Measurements from ENCODE around the gene EXOSC7.
A peak's percentile ranks its signal among the peaks of the same experiment; 100 is the strongest.
"Not testable (repeated sequence)": the region's sequence is repeated elsewhere in the genome, so short reads cannot be mapped to it uniquely, and the experiment has no call there.

The EXOSC7 gene

DNA sequence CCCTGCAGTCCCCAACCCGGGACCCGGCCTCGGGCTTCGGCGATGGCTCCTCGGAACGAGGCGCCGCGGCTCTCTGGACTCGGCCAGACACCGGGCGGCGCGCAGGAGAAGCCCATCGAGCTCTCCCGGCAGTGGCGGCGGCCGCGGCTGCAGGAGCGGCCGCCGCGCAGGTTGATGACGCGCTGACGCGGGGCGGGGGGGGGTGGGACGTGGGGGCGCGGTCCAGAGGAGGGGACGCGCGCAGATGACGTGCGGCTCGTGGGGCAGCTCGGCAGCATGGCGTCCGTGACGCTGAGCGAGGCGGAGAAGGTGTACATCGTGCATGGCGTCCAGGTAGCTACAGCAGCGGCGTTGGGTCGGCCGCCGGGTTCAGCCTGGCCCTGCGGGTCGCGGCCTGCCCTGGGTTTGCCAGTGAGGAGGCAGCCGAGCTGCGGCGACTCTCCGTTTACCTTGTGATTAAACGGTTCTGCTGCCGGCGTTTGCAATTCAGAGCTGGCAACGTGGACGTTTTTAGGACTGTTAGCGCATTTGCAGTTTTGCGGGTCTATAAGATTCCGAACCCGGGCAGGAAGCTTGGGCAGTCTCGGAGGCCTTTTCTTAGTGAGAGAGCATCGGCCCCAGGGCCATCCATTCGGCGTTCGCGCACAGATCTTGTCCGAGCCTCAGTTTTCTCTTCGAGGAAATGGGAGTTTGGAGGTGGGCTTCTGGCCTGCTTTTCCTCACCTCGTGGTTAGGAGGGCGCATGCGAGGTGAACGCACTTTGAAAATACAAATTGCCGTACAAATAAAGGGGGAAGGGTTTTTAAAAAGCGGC, at the start of gene EXOSC7, which contains the start of gene ZDHHC3:
TSS of gene EXOSC7 (plus strand) at position 243 of the 814 bp plus-strand sequence. CDS start at position 277, 34 bp downstream.
TSS of gene ZDHHC3 (minus strand) at position 173 of the 814 bp plus-strand sequence. CDS start 16,738 bp downstream, outside the sequence.
- peak; percentile 92 for DNase-seq

DNA sequence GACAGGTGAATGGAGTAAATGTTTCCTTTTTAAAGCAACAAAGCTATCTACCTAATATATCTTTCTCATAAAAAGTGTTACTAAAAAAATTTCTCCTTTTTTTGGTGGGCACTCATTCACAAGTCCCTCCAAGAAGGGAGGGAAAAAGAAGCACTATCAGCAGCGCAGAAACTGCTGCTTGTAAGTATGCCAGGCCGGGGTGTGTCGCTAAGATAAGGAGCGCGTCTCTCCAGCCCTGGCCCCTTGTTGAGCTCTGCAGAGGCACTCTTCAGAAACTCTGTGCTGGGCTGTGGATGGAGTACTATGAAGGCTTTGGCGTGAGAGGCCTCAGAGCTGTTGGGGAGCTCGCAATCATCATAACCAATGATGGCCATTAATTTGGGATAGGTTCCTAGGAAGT, 49.1 kb upstream of the EXOSC7 start:
- DNase-seq, result no peak

DNA sequence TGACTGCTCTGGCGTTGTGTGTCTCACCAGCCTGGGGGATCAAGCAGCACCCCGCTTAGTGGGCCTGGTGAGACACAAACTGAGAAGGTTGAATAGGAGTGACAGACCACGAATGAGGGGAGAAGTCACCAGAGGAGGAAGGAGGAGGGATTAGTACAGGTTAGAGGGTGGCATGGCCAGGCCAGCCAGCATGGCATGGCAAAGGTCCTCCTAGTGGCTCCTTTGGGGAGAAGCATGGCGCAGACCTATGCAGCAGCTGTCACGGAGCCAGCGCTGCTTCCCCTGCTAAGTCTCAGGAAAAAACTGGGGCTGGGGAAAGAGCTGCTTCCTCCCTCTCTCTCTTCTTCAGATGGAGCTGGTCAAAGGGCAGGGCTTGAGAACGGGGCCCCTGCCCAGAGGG, 48.7 kb upstream of the EXOSC7 start:
- no peak for DNase-seq

- DNase-seq, result no peak
These were observed 46.3 kb upstream of the EXOSC7 start for GRCh38 chr3:44929782-44930181.

DNA sequence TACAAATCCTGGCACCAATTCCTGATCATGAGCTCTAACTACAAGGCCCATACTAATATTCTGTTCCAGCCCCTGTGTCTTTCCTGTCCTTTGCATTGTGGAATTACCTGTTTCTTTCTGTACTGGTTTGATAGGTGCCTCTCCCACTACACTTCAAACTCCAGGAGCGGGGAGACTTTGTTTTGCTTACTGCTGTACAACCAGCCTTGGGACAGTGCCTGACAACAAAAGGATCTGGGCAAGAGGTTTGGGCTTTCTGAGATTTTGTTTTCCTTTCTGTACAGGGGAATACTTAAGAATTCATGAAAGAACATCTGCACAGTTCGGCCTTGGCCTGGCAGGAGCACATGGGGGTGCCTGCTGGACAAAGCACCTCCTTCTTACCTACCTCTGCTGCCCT, 45.1 kb upstream of the EXOSC7 start:
- DNase-seq, result no peak

DNA sequence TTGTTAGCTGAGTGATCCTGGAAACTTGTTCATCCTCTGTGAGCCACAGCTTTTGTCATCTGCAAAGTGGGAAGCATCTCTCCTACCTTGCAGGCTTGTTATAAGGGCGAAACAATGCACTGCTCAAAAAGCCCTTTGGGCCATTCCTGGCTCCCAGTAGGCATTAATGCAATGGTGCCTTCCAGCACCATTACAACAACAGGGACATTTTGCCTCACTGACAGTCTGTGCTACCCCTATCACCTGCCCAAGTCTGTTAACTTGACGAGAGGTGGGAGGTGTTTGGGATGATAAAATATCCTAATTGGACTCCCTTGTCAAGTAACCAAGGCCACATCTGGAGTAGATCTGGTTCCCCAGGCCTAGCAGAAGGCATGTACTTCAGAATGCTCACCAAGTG, 44.3 kb upstream of the EXOSC7 start:
- DNase-seq, result no peak

DNA sequence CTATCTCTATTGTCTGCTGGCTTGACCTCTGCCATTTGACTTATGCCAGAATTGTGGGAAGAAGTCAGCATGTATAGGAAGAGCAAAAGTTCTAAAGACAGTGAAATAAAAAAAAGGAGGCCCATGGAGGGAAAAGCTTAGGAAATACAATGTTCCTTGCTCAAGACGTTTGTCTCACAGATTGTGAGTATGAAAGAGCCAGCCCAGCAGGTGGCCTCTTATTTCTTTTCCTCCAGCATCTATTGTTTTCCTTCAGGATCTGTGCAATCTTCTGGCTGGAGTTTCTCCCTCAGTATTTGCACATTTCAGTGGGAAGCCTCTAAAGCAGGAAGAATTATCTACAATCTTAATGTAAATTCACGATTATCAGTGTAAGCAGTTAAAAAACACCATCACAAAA, 43.8 kb upstream of the EXOSC7 start:
- DNase-seq, result no peak

DNA sequence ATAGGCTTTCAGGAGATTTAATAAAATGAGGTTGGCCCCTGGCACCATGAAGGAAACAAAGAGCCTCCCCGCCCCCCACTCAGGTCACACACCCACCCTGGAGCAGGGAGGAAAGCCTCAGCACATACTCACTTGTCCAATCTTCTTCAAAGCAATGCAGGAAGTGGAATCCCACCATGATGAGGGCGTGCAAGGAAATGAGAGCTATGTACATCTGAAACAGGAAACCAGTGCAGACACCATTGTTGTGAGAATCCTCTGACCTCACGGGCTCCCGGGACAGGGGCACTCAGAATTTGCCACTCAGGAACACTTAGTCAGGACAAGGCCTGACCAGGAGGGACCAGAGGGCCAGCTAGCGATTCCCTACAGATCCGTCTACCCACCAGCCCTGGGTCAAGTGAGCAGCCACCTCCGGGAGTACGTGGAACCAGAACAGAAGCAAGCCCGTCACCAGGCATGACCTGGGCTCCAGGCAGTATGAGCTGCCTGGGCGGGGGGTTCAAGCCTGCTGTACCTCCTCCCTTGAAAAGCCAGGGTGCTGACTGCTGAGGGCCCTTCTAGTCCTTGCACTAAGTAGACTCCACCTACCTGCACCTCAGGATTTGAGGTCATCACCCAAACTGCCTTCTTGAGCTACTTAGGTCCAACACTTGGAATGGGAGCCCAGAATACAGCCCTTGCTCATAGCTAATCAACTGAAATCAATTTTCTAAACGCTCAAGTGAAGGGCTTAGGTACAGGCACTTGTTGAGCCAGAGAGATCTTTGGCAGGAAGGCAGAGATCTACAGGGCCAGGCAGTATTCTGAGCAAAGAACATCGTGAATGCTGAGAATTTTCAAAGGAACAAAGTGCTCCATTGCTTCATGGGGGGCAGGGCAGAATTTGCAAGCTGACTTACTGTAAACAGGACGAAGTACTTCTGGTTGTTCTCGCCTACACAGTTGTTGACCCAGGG, 42.8 kb upstream of the EXOSC7 start:
- no peak for DNase-seq

GRCh38 chr3:44939581-44940036, 36.4 kb upstream of the EXOSC7 start:
- no peak for DNase-seq

DNA sequence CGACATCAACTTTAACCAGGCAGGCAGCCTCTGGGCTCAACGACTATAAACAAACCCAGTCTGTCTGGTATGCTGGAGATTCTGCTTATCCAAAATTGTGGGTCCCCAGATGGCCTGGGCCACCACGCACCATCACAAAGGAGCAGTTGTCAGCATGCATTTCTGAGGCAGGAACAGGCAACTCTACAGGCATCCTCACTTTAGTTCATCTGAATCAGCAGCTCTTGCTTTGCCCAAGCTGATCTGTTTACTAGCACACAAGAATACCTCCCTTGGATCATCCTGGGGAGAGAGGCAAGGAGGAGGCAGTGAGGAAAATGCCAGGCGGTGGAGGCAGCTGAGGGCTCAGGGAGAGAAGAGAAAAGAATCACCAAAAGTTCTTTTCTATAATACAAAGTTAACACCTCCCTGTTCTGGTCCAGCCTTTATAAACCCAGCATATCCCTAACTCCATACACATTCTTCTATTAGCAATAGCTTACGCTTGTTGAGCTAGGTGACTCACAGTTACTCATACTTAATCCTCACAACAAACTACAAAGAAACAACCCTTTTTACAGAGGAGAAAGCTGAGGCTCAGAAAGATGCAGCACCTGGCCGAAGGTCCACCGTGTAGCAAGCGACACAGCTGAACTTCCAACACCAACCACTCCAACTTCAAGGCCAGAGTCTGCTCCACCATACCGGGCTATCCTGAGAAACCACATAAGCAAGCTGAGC, 33.7 kb upstream of the EXOSC7 start:
- no peak for DNase-seq

DNA sequence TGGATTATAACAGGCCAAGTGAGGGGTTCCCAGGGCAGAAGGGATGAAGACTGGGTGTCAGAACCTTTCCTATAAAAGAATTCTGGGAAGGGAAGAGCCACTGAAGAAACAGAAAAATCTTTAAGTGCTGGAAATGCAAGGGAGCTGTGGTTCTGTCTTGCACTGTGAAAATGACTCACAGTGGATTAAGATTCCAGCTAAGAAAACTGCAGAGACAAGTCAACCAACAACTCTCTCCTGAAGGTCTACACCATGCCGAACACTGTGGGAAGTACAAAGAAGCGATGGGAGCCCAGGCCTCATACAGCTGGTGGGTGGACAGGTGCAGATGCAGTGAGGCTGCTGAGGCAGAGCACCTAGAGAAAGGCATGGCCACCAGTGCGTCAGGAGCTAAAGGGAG, 27.8 kb upstream of the EXOSC7 start:
- no peak for DNase-seq

DNA sequence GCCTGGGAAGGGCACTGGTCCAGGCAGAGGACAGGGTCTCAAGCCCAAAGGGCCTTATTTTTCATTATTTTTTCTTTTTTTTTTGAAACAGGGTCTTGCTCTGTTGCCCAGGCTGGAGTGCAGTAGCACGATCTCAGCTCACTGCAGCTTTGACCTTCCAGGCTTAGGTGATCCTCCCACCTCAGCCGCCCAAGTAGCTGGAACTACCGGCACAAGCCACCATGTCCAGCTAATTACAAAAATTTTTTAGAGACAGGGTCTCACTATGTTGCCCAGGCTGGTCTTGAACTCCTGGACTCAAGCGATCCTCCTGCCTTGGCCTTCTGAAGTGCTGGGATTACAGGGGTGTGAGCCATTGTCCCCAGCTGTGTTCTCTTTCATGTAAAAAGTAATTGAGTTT, 26.3 kb upstream of the EXOSC7 start:
- DNase-seq, result not testable (repeated sequence)

GRCh38 chr3:44950275-44950734, 25.7 kb upstream of the EXOSC7 start:
- DNase-seq, result no peak

- no peak for DNase-seq
These were observed 23.4 kb upstream of the EXOSC7 start for GRCh38 chr3:44952689-44953088.

- no peak for DNase-seq
These were observed 21.7 kb upstream of the EXOSC7 start for GRCh38 chr3:44954304-44954703.

DNA sequence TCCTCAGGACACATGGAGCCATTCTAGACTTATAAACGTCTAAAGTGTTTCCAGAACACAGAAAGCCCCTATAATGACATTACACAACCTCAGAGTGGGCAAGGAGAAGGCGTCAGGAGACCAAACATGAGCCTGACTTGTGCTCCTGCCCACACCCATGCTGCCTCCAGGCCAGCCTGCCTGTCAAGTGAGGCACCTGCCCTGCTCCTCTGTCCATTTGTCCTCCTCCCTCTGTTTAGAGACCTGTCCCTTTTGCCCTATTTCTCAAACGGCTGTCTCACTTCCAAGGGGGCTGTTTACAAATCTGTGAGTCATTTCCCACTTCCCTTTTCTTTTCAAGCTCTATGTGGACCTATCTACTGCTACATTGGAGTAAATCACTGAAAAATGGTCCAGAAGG, 21.1 kb upstream of the EXOSC7 start:
- peak; percentile 60 for DNase-seq

DNA sequence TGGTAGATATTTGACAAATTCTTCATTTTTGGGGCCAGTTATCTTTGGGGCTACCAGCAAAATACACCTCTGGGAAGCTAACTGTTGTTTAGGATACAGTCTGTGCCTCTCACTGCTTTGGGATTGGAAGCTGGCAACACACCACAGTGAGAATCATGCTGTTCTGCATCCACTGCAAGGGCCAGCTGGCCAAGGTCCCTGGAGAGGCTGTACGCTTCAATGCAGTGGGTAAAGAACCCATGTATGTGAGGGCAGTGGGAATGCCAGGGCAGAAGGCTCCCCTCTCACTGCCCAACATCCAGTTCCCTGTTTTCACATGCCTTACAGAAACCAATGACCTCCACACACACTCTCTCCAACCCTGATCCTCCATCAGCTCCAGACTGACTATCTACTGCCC, 20.1 kb upstream of the EXOSC7 start:
- no peak for DNase-seq

DNA sequence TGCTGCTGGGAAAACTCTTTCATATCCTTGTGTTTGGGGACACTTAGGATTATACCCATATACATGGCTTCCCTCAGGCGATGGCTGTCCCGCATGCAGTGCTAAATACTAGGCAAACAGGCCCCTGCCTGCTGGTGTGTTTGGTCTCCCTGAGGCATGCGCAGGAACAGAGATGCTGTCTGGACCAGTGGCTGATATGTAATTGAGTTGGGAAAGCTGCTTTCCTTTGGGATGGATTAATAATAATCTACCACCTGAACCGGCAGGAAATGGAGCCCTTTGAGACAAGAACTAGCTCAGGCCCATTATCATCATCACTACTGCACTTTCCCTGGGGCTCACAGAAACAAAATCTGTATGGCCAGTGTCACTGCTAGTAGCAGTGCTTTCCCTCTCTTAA, 18.1 kb upstream of the EXOSC7 start:
- no peak for DNase-seq

GRCh38 chr3:44958386-44958785, 17.7 kb upstream of the EXOSC7 start:
- no peak for DNase-seq

GRCh38 chr3:44960387-44961026, 15.5 kb upstream of the EXOSC7 start:
- no peak for DNase-seq

- no peak for DNase-seq
These were observed 14.2 kb upstream of the EXOSC7 start for GRCh38 chr3:44961888-44962287.
